Neural progenitor cell (in vitro differentiated cells): ENCODE data around the gene FOLR1. TPM values are rescaled to one million over a fixed set of nuclear protein-coding genes. Genes with fewer than 3 reads are reported as not detected.

Experiments used
- DNase-seq: peaks from one replicate; pipeline ENCODE4 v3.0.0-alpha.2; 2016; ENCODE audit warnings: low spot score
- H2AFZ ChIP-seq: fragments of 200-600 bp; sonication (generic); replicated peaks from 2 replicates; pipeline ENCODE4 v1.6.1; 2016; ENCODE audit warnings: antibody characterized with exemption
- H3F3A ChIP-seq: fragments of 200-600 bp; sonication (generic); 2 replicates; pipeline ENCODE4 v1.6.1; 2016; ENCODE audit warnings: antibody characterized with exemption, low read depth
- H3K27ac ChIP-seq: fragments of 200-600 bp; sonication (generic); 2 replicates; pipeline ENCODE4 v1.5.1; 2016; ENCODE audit warnings: mild to moderate bottlenecking
- H3K27me3 ChIP-seq: fragments of 200-600 bp; sonication (generic); 2 replicates; pipeline ENCODE4 v1.6.1; 2016; ENCODE audit warnings: mild to moderate bottlenecking, moderate library complexity
- H3K36me3 ChIP-seq: fragments of 200-600 bp; sonication (generic); 2 replicates; pipeline ENCODE4 v1.5.1; 2016
- H3K4me1 ChIP-seq: fragments of 200-600 bp; sonication (generic); 2 replicates; pipeline ENCODE4 v1.6.1; 2016; ENCODE audit warnings: mixed run types
- H3K4me2 ChIP-seq: fragments of 200-600 bp; sonication (generic); 2 replicates; pipeline ENCODE4 v1.6.1; 2016
- H3K4me3 ChIP-seq: fragments of 200-600 bp; sonication (generic); 2 replicates; pipeline ENCODE4 v1.5.1; 2016
- H3K79me2 ChIP-seq: fragments of 200-600 bp; sonication (generic); 2 replicates; pipeline ENCODE4 v1.6.1; 2016; ENCODE audit warnings: low read depth
- H3K9ac ChIP-seq: fragments of 200-600 bp; sonication (generic); 2 replicates; pipeline ENCODE4 v1.6.1; 2016
- H3K9me3 ChIP-seq: fragments of 200-600 bp; sonication (generic); 2 replicates; pipeline ENCODE4 v1.5.1; 2016; ENCODE audit warnings: low read depth
- H4K20me1 ChIP-seq: fragments of 200-600 bp; sonication (generic); 2 replicates; pipeline ENCODE4 v1.6.1; 2016; ENCODE audit warnings: low read depth
- H3K27ac Mint-ChIP-seq: 3 replicates; pipeline ENCODE4 v1.8.0; 2021; ENCODE audit warnings: mixed read lengths
- H3K27me3 Mint-ChIP-seq: 2 replicates; pipeline ENCODE4 v1.8.0; 2022; ENCODE audit warnings: low read depth, mild to moderate bottlenecking, inconsistent platforms, moderate library complexity, mixed read lengths; ENCODE audit not compliant: insufficient read depth
- H3K36me3 Mint-ChIP-seq: 3 replicates; pipeline ENCODE4 v1.8.0; 2021; ENCODE audit warnings: mixed read lengths
- H3K4me1 Mint-ChIP-seq: 3 replicates; pipeline ENCODE4 v1.8.0; 2021; ENCODE audit warnings: mixed read lengths
- H3K4me3 Mint-ChIP-seq: 3 replicates; pipeline ENCODE4 v1.8.0; 2021; ENCODE audit warnings: mild to moderate bottlenecking, moderate library complexity, mixed read lengths
- H3K9me3 Mint-ChIP-seq: 3 replicates; pipeline ENCODE4 v1.8.0; 2020; ENCODE audit warnings: mixed read lengths
- CTCF ChIP-seq: fragments of 200-600 bp; sonication (generic); IDR thresholded peaks from 2 replicates; pipeline ENCODE4 v1.5.1; 2017; ENCODE audit warnings: antibody characterized with exemption, mild to moderate bottlenecking
- EZH2 ChIP-seq: fragments of 200-600 bp; sonication (generic); IDR thresholded peaks from 2 replicates; pipeline ENCODE4 v1.6.1; 2017; ENCODE audit warnings: antibody characterized with exemption, mild to moderate bottlenecking, moderate library complexity
- EZH2phosphoT487 ChIP-seq: fragments of 200-600 bp; sonication (generic); IDR thresholded peaks from 2 replicates; pipeline ENCODE4 v1.6.1; 2017; ENCODE audit warnings: antibody characterized with exemption
- total RNA-seq: library from RNA; depleted of rRNA; stranded (reverse); fragments of >200 nt; gene quantifications from 2 replicates; pipeline ENCODE4 v1.2.3, GENCODE V29; 2015; ENCODE audit warnings: low replicate concordance

Gene FOLR1
- total RNA-seq, 1 donor from 2014 or later, result 3.6 TPM

GRCh38 chr11:72236083-72236697, 44.2 kb downstream of the FOLR1 start:
- TF ChIP-seq EZH2phosphoT487 (no peak), CTCF (no peak), EZH2 (no peak)
- peaks cover 27% of the 10 kb centered on the region for H3K4me1 ChIP-seq
- no peak overlapping the region for H3K4me2 ChIP-seq
- no peak for DNase-seq
- H3K27ac ChIP-seq, result no peak overlapping the region
- Mint-ChIP-seq H3K9me3 (no peaks in the 10 kb centered on the region), H3K27me3 (peaks cover 20% of the 10 kb centered on the region), H3K4me1 (peaks cover 20% of the 10 kb centered on the region), H3K4me3 (no peak overlapping the region), H3K27ac (no peak overlapping the region), H3K36me3 (peaks cover 31% of the 10 kb centered on the region)
- H3K9me3 ChIP-seq, result no peaks in the 10 kb centered on the region
- no peak overlapping the region for H2AFZ ChIP-seq
- H4K20me1 ChIP-seq, result peaks cover 25% of the 10 kb centered on the region
- peaks cover 28% of the 10 kb centered on the region for H3K27me3 ChIP-seq
- H3K9ac ChIP-seq, result no peak overlapping the region
- H3K4me3 ChIP-seq, result no peak overlapping the region
- H3F3A ChIP-seq, result peaks cover 29% of the 10 kb centered on the region
- no peaks in the 10 kb centered on the region for H3K36me3 ChIP-seq
- no peaks in the 10 kb centered on the region for H3K79me2 ChIP-seq

GRCh38 chr11:72236774-72237111, 44.8 kb downstream of the FOLR1 start:
- peaks cover 27% of the 10 kb centered on the region for H3K4me1 ChIP-seq
- H3F3A ChIP-seq, result peaks cover 29% of the 10 kb centered on the region
- H3K9me3 Mint-ChIP-seq, result no peaks in the 10 kb centered on the region
- no peak overlapping the region for H3K9ac ChIP-seq
- no peak overlapping the region for H3K4me3 Mint-ChIP-seq
- H2AFZ ChIP-seq, result no peak overlapping the region
- peaks cover 28% of the 10 kb centered on the region for H3K36me3 Mint-ChIP-seq
- no peaks in the 10 kb centered on the region for H3K9me3 ChIP-seq
- H4K20me1 ChIP-seq, result peaks cover 25% of the 10 kb centered on the region
- TF ChIP-seq CTCF, result no peak
- TF ChIP-seq EZH2phosphoT487, result no peak
- TF ChIP-seq EZH2, result no peak
- no peaks in the 10 kb centered on the region for H3K79me2 ChIP-seq
- no peak for DNase-seq
- H3K36me3 ChIP-seq, result no peaks in the 10 kb centered on the region
- no peak overlapping the region for H3K4me3 ChIP-seq
- peaks cover 20% of the 10 kb centered on the region for H3K4me1 Mint-ChIP-seq
- H3K27ac ChIP-seq, result no peak overlapping the region
- H3K4me2 ChIP-seq, result no peak overlapping the region
- no peak overlapping the region for H3K27ac Mint-ChIP-seq
- H3K27me3 ChIP-seq, result peaks cover 34% of the 10 kb centered on the region
- H3K27me3 Mint-ChIP-seq, result peaks cover 23% of the 10 kb centered on the region

- Histone ChIP-seq H3K27me3 (peaks cover 39% of the 10 kb centered on the region), H3K27ac (no peak overlapping the region), H3K79me2 (no peaks in the 10 kb centered on the region), H3K9me3 (no peaks in the 10 kb centered on the region), H4K20me1 (peaks cover 25% of the 10 kb centered on the region), H3F3A (peaks cover 29% of the 10 kb centered on the region), H3K9ac (no peak overlapping the region), H3K36me3 (no peaks in the 10 kb centered on the region), H3K4me1 (peaks cover 27% of the 10 kb centered on the region), H2AFZ (no peak overlapping the region), H3K4me2 (no peak overlapping the region), H3K4me3 (no peak overlapping the region)
- peaks cover 6% of the 10 kb centered on the region for H3K9me3 Mint-ChIP-seq
- TF ChIP-seq EZH2phosphoT487 (no peak), CTCF (no peak), EZH2 (no peak)
- H3K4me3 Mint-ChIP-seq, result no peak overlapping the region
- H3K27me3 Mint-ChIP-seq, result peaks cover 29% of the 10 kb centered on the region
- DNase-seq, result no peak
- H3K4me1 Mint-ChIP-seq, result peaks cover 20% of the 10 kb centered on the region
- peaks cover 25% of the 10 kb centered on the region for H3K36me3 Mint-ChIP-seq
- H3K27ac Mint-ChIP-seq, result no peak overlapping the region
Observed at GRCh38 chr11:72237112-72237931, 45.4 kb downstream of the FOLR1 start.
